ENCODE data around the gene EYS.

The EYS gene

GRCh38 chr6:64591676-64592036, 1115.4 kb downstream of the EYS start:
- no peak overlapping the region for H3K4me2 ChIP-seq (ENCODE audit: low read length)
- H3K9me3 ChIP-seq (ENCODE audit: control insufficient read depth, low read length), result no peaks in the 10 kb centered on the region
- no peak for TF ChIP-seq CTCF (IDR thresholded peaks at IDR 0.05)
- no peaks in the 10 kb centered on the region for H3K79me2 ChIP-seq
- no peak overlapping the region for H3K27ac ChIP-seq
- H3K4me3 ChIP-seq (ENCODE audit: low read depth, low read length), result no peak overlapping the region
- H3K27me3 ChIP-seq (ENCODE audit: control insufficient read depth, insufficient read depth, low read length), result no peaks in the 10 kb centered on the region
- no peak overlapping the region for H3K9ac ChIP-seq
- no peaks in the 10 kb centered on the region for H3K4me1 ChIP-seq
- no peak overlapping the region for H2AFZ ChIP-seq
- no peaks in the 10 kb centered on the region for H3K36me3 ChIP-seq (ENCODE audit: control insufficient read depth, insufficient read depth, low read length)

DNA sequence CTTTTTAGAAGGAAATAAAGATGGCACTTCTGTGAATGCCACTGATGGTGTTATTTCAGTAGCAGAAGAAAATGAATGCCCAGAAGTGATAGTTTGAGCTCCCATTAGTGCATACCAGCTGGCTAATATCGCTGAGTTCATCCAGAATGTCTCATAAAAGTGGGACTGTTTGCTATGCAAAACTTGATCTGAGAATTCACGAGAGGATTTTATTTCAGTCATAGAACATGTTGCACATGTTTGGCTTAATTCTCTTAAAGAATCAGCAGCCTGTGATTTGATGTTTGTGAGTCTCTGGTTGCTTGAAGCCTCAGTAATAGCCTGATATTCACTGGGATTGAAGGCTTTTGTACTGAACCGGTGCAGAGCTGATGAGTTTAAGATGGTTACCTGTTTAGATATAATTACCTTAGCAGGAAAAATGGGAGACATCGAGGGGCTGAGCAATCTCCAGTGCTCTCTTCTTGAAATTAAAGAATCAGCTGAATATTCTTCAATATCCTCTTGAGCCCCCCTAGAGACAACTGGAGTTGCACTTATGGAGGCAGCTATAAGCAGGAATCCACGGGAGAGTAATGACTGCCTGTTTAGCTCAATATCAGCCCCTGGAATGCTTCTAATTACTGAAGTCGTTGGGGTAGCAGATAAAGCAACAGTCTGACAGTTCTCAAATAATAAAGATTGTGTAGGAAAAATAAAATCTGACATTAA, 1115.9 kb downstream of the EYS start:
- Histone ChIP-seq H3K4me1 (no peaks in the 10 kb centered on the region), H3K27ac (no peak overlapping the region), H3K4me3 (ENCODE audit: low read depth, low read length) (no peak overlapping the region), H3K4me2 (ENCODE audit: low read length) (no peak overlapping the region), H3K9ac (no peak overlapping the region), H3K27me3 (ENCODE audit: control insufficient read depth, insufficient read depth, low read length) (no peaks in the 10 kb centered on the region), H2AFZ (no peak overlapping the region), H3K9me3 (ENCODE audit: control insufficient read depth, low read length) (no peaks in the 10 kb centered on the region), H3K79me2 (no peaks in the 10 kb centered on the region), H3K36me3 (ENCODE audit: control insufficient read depth, insufficient read depth, low read length) (no peaks in the 10 kb centered on the region)
- no peak for TF ChIP-seq CTCF (IDR thresholded peaks at IDR 0.05)

GRCh38 chr6:64589961-64590360, 1117.1 kb downstream of the EYS start:
- Histone ChIP-seq H3K4me3 (ENCODE audit: low read depth, low read length) (no peak overlapping the region), H3K9ac (no peak overlapping the region), H3K79me2 (no peaks in the 10 kb centered on the region), H3K4me2 (ENCODE audit: low read length) (no peak overlapping the region), H2AFZ (no peak overlapping the region), H3K36me3 (ENCODE audit: control insufficient read depth, insufficient read depth, low read length) (no peaks in the 10 kb centered on the region), H3K9me3 (ENCODE audit: control insufficient read depth, low read length) (no peaks in the 10 kb centered on the region), H3K27me3 (ENCODE audit: control insufficient read depth, insufficient read depth, low read length) (no peaks in the 10 kb centered on the region), H3K27ac (no peak overlapping the region), H3K4me1 (no peaks in the 10 kb centered on the region)
- no peak for TF ChIP-seq CTCF (IDR thresholded peaks at IDR 0.05)

DNA sequence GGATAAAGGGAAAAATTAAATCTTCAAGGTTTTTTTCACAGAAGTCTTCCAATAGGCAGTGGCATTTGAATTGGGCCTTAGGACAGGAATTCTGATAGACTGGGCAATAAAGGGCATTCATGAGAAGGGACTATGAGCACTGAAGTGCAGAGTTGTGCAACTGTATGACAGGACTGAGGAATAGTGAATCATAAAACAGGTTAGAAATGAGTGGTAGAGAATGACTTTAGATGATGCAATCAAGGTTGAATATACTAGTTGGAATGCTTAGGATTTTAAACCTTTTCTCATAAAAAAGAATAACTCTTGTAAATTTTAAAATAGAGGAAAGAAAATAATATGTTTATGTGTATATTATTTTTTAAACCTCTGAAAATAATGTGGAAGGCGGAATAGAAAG, 1126.7 kb downstream of the EYS start:
- Histone ChIP-seq H2AFZ (no peak overlapping the region), H3K9me3 (ENCODE audit: control insufficient read depth, low read length) (no peaks in the 10 kb centered on the region), H3K79me2 (no peaks in the 10 kb centered on the region), H3K36me3 (ENCODE audit: control insufficient read depth, insufficient read depth, low read length) (no peaks in the 10 kb centered on the region), H3K4me1 (no peaks in the 10 kb centered on the region), H3K9ac (no peak overlapping the region), H3K27ac (no peak overlapping the region), H3K4me2 (ENCODE audit: low read length) (no peak overlapping the region), H3K27me3 (ENCODE audit: control insufficient read depth, insufficient read depth, low read length) (no peaks in the 10 kb centered on the region), H3K4me3 (ENCODE audit: low read depth, low read length) (no peak overlapping the region)
- no peak for TF ChIP-seq CTCF (IDR thresholded peaks at IDR 0.05)

- Histone ChIP-seq H3K9ac (no peak overlapping the region), H3K27me3 (ENCODE audit: control insufficient read depth, insufficient read depth, low read length) (no peaks in the 10 kb centered on the region), H3K4me2 (ENCODE audit: low read length) (no peak overlapping the region), H3K4me3 (ENCODE audit: low read depth, low read length) (no peak overlapping the region), H3K79me2 (no peaks in the 10 kb centered on the region), H2AFZ (no peak overlapping the region), H3K36me3 (ENCODE audit: control insufficient read depth, insufficient read depth, low read length) (no peaks in the 10 kb centered on the region), H3K4me1 (no peaks in the 10 kb centered on the region), H3K27ac (no peak overlapping the region), H3K9me3 (ENCODE audit: control insufficient read depth, low read length) (no peaks in the 10 kb centered on the region)
- TF ChIP-seq CTCF (IDR thresholded peaks at IDR 0.05), result no peak
Measured at GRCh38 chr6:64553249-64553786, 1153.7 kb downstream of the EYS start.

All from parathyroid adenoma (tissue), 2 donors.